GM13977 (cell line): Measurements from ENCODE around the gene FCER1G.
A peak's percentile ranks its signal among the peaks of the same experiment; 100 is the strongest.

Source experiments
- DNase-seq: peaks from one replicate; pipeline ENCODE4 v3.0.0; 2012; ENCODE audit warnings: low spot score
- CTCF ChIP-seq: IDR thresholded peaks from 2 replicates; pipeline ENCODE4 v1.5.1; 2012; ENCODE audit warnings: mild to moderate bottlenecking, control low read depth; ENCODE audit not compliant: insufficient read depth; ENCODE audit errors: extremely low read depth, missing control alignments
- in situ Hi-C: fragments of 300-500 bp; cut with MboI; formaldehyde crosslinking; loops from one replicate; pipeline ENCODE4 v1.12.0; 2022; ENCODE audit warnings: low sequenced_read_pairs, low pct_unique_long_range_greater_than_20kb, mixed read lengths, inconsistent platforms; ENCODE audit not compliant: unreplicated experiment

The FCER1G gene

GRCh38 chr1:161214369-161214768 lies 726 bp upstream of the FCER1G start:
- TF ChIP-seq CTCF, result no peak
- no peak for DNase-seq
- in situ Hi-C loops, result loop anchor here (10.0 kb wide), 1 partner anchor 160 kb away; no protein-coding TSS in a partner anchor

GRCh38 chr1:161216945-161217712 lies 2.0 kb downstream of the FCER1G start:
- DNase-seq, result peak; percentile 45
- no peak for TF ChIP-seq CTCF
- in situ Hi-C loops, result loop anchor here (10.0 kb wide), 1 partner anchor 158 kb away; no protein-coding TSS in a partner anchor

- in situ Hi-C loops, result loop anchor here (10.0 kb wide), 1 partner anchor 157 kb away; no protein-coding TSS in a partner anchor
- TF ChIP-seq CTCF, result no peak
Observed at GRCh38 chr1:161217831-161218230, 2.7 kb downstream of the FCER1G start.

GRCh38 chr1:161218301-161219077 lies 3.4 kb downstream of the FCER1G start:
- in situ Hi-C loops, result loop anchor here (10.0 kb wide), 1 partner anchor 156 kb away; no protein-coding TSS in a partner anchor
- TF ChIP-seq CTCF, result no peak
- DNase-seq, result no peak

More at GRCh38 chr1:161217831-161218230, 2.7 kb downstream of the FCER1G start:
- DNase-seq, result no peak

- no peak for DNase-seq
- TF ChIP-seq CTCF, result no peak
- in situ Hi-C loops, result loop anchor here (10.0 kb wide), 1 partner anchor 156 kb away; no protein-coding TSS in a partner anchor
Observed at GRCh38 chr1:161219078-161219892, 4.2 kb downstream of the FCER1G start.

- TF ChIP-seq CTCF, result no peak
- no peak for DNase-seq
- in situ Hi-C loops, result loop anchor here (10.0 kb wide), 1 partner anchor 55 kb away; no protein-coding TSS in a partner anchor
Observed at GRCh38 chr1:161220002-161220401, 4.9 kb downstream of the FCER1G start.
